GM13977 (cell line): ENCODE measurements around the gene FRAT2.
A peak's percentile ranks its signal among the peaks of the same experiment; 100 is the strongest.

Experiments
- DNase-seq: peaks from one replicate; pipeline ENCODE4 v3.0.0; 2012; ENCODE audit warnings: low spot score
- CTCF ChIP-seq: IDR thresholded peaks from 2 replicates; pipeline ENCODE4 v1.5.1; 2012; ENCODE audit warnings: mild to moderate bottlenecking, control low read depth; ENCODE audit not compliant: insufficient read depth; ENCODE audit errors: extremely low read depth, missing control alignments
- in situ Hi-C: fragments of 300-500 bp; cut with MboI; formaldehyde crosslinking; loops from one replicate; pipeline ENCODE4 v1.12.0; 2022; ENCODE audit warnings: low sequenced_read_pairs, low pct_unique_long_range_greater_than_20kb, mixed read lengths, inconsistent platforms; ENCODE audit not compliant: unreplicated experiment

FRAT2 gene

GRCh38 chr10:97335188-97335619 lies 675 bp upstream of the FRAT2 start:
- no peak for DNase-seq
- in situ Hi-C loops: no loop called here
- no peak for TF ChIP-seq CTCF

GRCh38 chr10:97333601-97334369 lies 744 bp downstream of the FRAT2 start:
- in situ Hi-C loops: no loop called here
- DNase-seq: peak; percentile 63
- no peak for TF ChIP-seq CTCF

- in situ Hi-C loops: no loop called here
- peak; percentile 9 for TF ChIP-seq CTCF
- DNase-seq: no peak
Observed at GRCh38 chr10:97333351-97333600, 1.3 kb downstream of the FRAT2 start.

GRCh38 chr10:97332591-97333350 lies 1.8 kb downstream of the FRAT2 start:
- no peak for TF ChIP-seq CTCF
- in situ Hi-C loops: no loop called here
- DNase-seq: no peak

- TF ChIP-seq CTCF: no peak
- DNase-seq: no peak
- in situ Hi-C loops: no loop called here
Observed at GRCh38 chr10:97331153-97331703, 3.3 kb downstream of the FRAT2 start.

GRCh38 chr10:97329766-97330165 lies 4.8 kb downstream of the FRAT2 start:
- TF ChIP-seq CTCF: no peak
- in situ Hi-C loops: no loop called here
- no peak for DNase-seq
